Ascending aorta (tissue), 2 donors: ENCODE results near the gene ADCY2. TPM values are rescaled to one million over a fixed set of nuclear protein-coding genes. Genes with fewer than 3 reads are reported as not detected.

Experiments
- DNase-seq, 2 donors: peaks; one replicate each; pipeline ENCODE4 v3.0.0-alpha.2; 2019; ENCODE audit warnings: low spot score in 2 of 2
- H3K27ac ChIP-seq, 2 donors: fragments of 200-600 bp; sonication (generic); one replicate each; pipeline ENCODE4 v1.5.1; 2016 to 2017; ENCODE audit warnings: mild to moderate bottlenecking in 1 of 2
- H3K27me3 ChIP-seq: fragments of 200-600 bp; sonication (generic); one replicate; pipeline ENCODE4 v1.5.1; 2017
- H3K36me3 ChIP-seq, 2 donors: fragments of 200-600 bp; sonication (generic); one replicate each; pipeline ENCODE4 v1.5.1; 2016
- H3K4me1 ChIP-seq, 2 donors: fragments of 200-600 bp; sonication (generic); one replicate each; pipeline ENCODE4 v1.5.1; 2016 to 2017; ENCODE audit warnings: mild to moderate bottlenecking in 1 of 2
- H3K4me3 ChIP-seq, 2 donors: fragments of 200-600 bp; sonication (generic); one replicate each; pipeline ENCODE4 v1.5.1; 2016 to 2017; ENCODE audit warnings: mild to moderate bottlenecking in 1 of 2
- H3K9me3 ChIP-seq, 2 donors: fragments of 200-600 bp; sonication (generic); one replicate each; pipeline ENCODE4 v1.5.1; 2016
- intact Hi-C: fragments of 100-400 bp; cut with DNase I; formaldehyde crosslinking; loops from one replicate; pipeline ENCODE4 v1.15.1; 2023
- total RNA-seq: library from RNA; depleted of rRNA; stranded (reverse); fragments of >200 nt; gene quantifications from one replicate; pipeline ENCODE4 v1.1.0, GENCODE V29; 2016
- TF ChIP-seq, protein P1 (sequence below), 3 experiments: fragments of 200-600 bp in 2 of 3; fragments of 450-650 bp in 1 of 3; sonication (generic) in 2 of 3; IDR thresholded peaks; one replicate each; pipeline ENCODE4 v1.5.1; 2016 to 2019; ENCODE audit warnings: antibody characterized with exemption in 3 of 3, mild to moderate bottlenecking in 1 of 3, moderate library complexity in 1 of 3

The ADCY2 gene
- total RNA-seq, 1 donor from 2014 or later: 0.11 TPM

DNA sequence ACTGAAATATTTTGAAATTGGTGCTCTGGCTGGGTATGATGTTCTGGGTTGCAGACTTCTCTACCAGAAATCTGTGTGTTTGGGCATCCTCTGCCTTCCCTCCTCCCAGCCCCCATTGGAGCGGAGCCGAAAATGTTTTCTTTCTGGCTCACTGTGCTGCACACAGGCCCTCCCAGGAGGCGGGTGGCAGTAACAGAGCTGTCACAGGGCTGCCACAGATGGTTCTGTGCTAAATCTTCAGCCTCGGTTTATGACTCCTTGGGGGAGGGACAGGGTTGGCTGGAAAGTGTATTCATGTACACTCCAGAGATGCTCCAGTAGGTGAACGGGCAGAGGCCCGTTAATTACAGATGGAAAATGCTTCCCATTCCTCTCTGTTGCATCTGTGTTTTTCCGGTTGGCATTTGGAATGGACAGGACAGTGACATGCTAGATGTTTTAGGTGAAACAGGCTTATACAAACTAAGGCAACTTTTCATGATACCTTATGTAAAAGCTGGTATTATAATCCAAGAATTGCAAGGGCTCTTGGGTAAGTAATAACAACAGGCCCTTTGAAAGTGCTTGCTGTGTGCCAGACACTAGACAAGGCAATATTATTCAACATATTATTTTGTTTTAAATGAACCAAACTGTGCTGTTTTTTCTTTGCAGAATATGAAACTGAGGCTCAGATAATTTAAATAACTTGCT lies 180.2 kb downstream of the ADCY2 start:
- Histone ChIP-seq H3K4me3 (no peak overlapping the region), H3K27me3 (no peaks in the 10 kb centered on the region), H3K27ac (no peak overlapping the region), H3K36me3 (no peaks in the 10 kb centered on the region), H3K9me3 (no peaks in the 10 kb centered on the region), H3K4me1 (peaks cover 0 to 8% of the 10 kb centered on the region in 2 donors)
- DNase-seq: no peak
- TF ChIP-seq, protein P1, sequence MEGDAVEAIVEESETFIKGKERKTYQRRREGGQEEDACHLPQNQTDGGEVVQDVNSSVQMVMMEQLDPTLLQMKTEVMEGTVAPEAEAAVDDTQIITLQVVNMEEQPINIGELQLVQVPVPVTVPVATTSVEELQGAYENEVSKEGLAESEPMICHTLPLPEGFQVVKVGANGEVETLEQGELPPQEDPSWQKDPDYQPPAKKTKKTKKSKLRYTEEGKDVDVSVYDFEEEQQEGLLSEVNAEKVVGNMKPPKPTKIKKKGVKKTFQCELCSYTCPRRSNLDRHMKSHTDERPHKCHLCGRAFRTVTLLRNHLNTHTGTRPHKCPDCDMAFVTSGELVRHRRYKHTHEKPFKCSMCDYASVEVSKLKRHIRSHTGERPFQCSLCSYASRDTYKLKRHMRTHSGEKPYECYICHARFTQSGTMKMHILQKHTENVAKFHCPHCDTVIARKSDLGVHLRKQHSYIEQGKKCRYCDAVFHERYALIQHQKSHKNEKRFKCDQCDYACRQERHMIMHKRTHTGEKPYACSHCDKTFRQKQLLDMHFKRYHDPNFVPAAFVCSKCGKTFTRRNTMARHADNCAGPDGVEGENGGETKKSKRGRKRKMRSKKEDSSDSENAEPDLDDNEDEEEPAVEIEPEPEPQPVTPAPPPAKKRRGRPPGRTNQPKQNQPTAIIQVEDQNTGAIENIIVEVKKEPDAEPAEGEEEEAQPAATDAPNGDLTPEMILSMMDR (IDR thresholded peaks at IDR 0.05): no peak
- intact Hi-C loops: no loop called here

DNA sequence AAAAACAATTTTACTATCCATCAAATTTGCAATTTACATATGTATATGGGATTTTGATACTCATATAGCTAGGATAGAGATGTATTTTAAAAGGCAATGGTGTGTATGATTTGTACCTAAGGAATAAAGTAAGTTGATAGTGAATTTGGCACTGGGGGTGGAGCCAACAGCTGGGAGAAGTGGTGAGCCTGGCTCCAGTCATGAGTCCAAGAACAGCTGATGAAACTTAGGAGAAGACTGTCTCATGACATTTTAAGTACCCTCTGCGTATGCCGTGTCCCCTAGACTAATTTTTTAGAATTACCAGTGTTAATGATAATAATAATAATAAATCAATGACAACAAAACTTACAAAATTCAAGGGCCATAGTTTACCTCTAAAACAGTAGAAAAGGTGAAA lies 181.4 kb downstream of the ADCY2 start:
- H3K27me3 ChIP-seq: no peaks in the 10 kb centered on the region
- no peak overlapping the region for H3K27ac ChIP-seq
- intact Hi-C loops: no loop called here
- no peaks in the 10 kb centered on the region for H3K36me3 ChIP-seq
- TF ChIP-seq, protein P1 (IDR thresholded peaks at IDR 0.05): no peak
- H3K9me3 ChIP-seq: no peaks in the 10 kb centered on the region
- H3K4me3 ChIP-seq: no peak overlapping the region
- DNase-seq: no peak
- H3K4me1 ChIP-seq: peaks cover 0 to 8% of the 10 kb centered on the region in 2 donors

DNA sequence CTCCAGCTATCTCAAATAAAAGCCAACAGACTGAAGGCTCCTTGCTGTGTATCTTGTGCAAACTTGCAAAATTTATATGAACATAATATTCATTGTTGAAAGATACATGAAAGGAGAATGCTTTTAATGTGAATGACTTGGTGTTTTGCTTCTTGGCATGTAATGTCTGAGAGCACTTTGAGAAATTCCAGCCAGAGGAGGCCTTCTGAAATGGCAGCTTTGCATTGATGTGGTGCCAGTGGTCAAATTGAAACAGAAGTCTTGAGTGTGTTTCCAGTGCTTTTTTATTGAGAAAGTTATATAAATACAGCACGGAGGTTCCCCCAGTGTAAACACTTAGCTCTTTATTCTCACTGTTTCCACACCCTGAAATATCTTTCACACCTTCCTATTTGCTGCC lies 182.1 kb downstream of the ADCY2 start:
- H3K36me3 ChIP-seq: no peaks in the 10 kb centered on the region
- intact Hi-C loops: no loop called here
- no peak overlapping the region for H3K4me3 ChIP-seq
- TF ChIP-seq, protein P1 (IDR thresholded peaks at IDR 0.05): no peak
- no peaks in the 10 kb centered on the region for H3K27me3 ChIP-seq
- DNase-seq: no peak
- H3K27ac ChIP-seq: no peak overlapping the region
- H3K4me1 ChIP-seq: peaks cover 0 to 8% of the 10 kb centered on the region in 2 donors
- H3K9me3 ChIP-seq: no peaks in the 10 kb centered on the region

DNA sequence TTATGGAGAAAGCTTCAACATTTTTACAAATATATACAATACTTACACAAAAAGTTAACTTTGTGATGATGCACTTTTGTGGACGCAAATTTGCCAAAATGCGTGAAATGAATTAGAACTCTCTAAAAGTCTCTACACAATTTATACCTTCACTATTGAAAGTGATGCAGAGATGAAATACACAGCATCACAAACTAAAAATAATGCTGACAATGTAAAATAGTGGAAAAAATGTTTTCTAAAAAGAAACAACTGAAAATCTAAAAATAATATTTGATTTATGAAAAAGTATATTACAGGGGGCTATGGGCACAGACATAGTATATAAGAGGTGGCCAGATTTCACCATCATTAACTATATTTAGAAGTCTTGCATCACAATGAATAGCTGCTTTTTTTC lies 188.8 kb downstream of the ADCY2 start:
- H3K9me3 ChIP-seq: no peaks in the 10 kb centered on the region
- DNase-seq: no peak

DNA sequence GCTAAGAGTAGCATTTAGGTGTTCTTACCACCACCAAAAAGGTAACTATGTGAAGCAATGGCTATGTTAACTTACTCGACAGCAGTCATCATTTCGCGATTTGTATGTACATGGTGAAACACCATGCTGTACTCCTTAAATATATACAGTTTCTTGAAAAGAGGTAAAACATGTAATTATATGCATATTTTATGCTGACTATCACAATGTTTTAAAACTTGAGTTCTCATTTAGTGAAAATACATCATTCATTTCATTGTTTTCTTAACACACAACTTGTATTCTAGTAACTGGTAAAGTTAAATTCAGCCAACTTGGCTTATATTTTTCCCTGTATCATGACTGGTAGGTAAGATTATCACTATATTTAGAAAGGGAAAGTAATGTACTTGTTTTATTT lies 189.9 kb downstream of the ADCY2 start:
- H3K9me3 ChIP-seq: no peaks in the 10 kb centered on the region
- no peak overlapping the region for H3K27ac ChIP-seq
- H3K36me3 ChIP-seq: no peaks in the 10 kb centered on the region
- no peak overlapping the region for H3K4me3 ChIP-seq
- DNase-seq: no peak
- H3K4me1 ChIP-seq: no peaks in the 10 kb centered on the region
- TF ChIP-seq, protein P1 (IDR thresholded peaks at IDR 0.05): no peak
- H3K27me3 ChIP-seq: no peaks in the 10 kb centered on the region
- intact Hi-C loops: no loop called here

More for the DNA sequence above, 188.8 kb downstream of the ADCY2 start:
- no peaks in the 10 kb centered on the region for H3K36me3 ChIP-seq
- TF ChIP-seq, protein P1 (IDR thresholded peaks at IDR 0.05): no peak
- intact Hi-C loops: no loop called here
- H3K27me3 ChIP-seq: no peaks in the 10 kb centered on the region
- no peak overlapping the region for H3K4me3 ChIP-seq
- H3K27ac ChIP-seq: no peak overlapping the region
- H3K4me1 ChIP-seq: no peaks in the 10 kb centered on the region
